Measurements from ENCODE around the gene KCNJ5. TPM values are rescaled to one million over a fixed set of nuclear protein-coding genes. Genes with fewer than 3 reads are reported as not detected.

KCNJ5 gene
- total RNA-seq, 3 donors from 2014 or later, result 0.14 to 3.9 (median 0.48) TPM

DNA sequence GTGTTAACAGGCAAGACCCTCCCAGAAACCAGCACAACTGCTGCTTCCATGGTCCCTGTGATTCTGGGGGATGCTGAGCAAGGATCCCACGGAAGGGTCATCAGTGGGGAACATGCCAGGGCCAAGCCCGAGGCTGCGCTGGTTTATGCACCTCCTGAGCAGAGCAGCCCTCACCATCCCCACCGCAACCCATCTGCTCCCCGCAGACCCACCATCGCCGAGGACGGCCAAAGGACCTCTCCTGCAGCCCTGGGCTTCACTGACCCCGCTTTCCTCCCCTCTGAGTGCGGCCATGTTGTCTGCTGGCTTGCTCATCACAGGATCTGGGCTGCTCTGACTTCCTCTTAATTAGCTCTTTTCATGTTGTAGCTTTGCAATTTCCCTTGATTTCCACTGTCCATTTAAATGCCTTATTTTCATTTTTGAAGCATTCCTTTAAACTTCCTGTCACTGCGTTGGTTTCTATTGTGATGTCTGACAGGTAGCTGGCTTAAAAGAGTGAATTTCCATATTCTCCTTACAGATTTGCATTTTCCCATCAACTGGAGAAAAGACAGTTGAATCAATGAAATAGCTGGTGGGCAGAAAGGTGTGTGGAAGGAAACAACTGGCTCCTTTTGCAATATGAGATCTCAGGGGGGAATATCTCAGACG is 36.7 kb downstream of the KCNJ5 start:
- Histone ChIP-seq H3K4me3 (no peak overlapping the region), H3K4me1 (ENCODE audit: low read depth) (no peaks in the 10 kb centered on the region), H3K9me3 (no peaks in the 10 kb centered on the region), H3K36me3 (ENCODE audit: low read depth) (no peaks in the 10 kb centered on the region)
- DNase-seq (no peak), ATAC-seq (no peak)
- intact Hi-C loops (cut with DNase I, micrococcal nuclease), result no loop called here
- TF ChIP-seq, protein P1, sequence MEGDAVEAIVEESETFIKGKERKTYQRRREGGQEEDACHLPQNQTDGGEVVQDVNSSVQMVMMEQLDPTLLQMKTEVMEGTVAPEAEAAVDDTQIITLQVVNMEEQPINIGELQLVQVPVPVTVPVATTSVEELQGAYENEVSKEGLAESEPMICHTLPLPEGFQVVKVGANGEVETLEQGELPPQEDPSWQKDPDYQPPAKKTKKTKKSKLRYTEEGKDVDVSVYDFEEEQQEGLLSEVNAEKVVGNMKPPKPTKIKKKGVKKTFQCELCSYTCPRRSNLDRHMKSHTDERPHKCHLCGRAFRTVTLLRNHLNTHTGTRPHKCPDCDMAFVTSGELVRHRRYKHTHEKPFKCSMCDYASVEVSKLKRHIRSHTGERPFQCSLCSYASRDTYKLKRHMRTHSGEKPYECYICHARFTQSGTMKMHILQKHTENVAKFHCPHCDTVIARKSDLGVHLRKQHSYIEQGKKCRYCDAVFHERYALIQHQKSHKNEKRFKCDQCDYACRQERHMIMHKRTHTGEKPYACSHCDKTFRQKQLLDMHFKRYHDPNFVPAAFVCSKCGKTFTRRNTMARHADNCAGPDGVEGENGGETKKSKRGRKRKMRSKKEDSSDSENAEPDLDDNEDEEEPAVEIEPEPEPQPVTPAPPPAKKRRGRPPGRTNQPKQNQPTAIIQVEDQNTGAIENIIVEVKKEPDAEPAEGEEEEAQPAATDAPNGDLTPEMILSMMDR (IDR thresholded peaks at IDR 0.05), result no peak

DNA sequence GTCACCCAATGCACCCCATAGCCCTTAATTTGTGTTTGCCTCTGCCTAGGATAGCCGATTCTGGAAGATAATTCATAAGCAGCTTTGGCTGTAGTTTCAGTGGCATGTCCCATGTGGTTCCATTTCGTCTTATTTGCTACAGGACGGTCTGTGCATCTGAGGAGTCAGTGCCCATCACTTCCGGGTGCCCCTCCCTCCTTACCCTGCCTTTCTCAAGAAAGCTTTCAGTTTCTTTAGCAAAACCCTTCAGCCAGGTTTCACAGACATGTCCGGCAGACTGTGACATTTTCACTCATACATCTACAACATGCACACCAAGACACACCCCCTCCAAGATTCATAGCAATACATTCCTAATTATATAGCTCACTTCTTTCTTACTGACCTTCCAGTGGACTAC is 37.2 kb downstream of the KCNJ5 start:
- H3K4me1 ChIP-seq (ENCODE audit: low read depth), result no peaks in the 10 kb centered on the region
- peak; percentile 58 for ATAC-seq
- TF ChIP-seq, protein P1 (IDR thresholded peaks at IDR 0.05), result no peak
- no peaks in the 10 kb centered on the region for H3K9me3 ChIP-seq
- intact Hi-C loops (cut with DNase I, micrococcal nuclease), result no loop called here
- H3K4me3 ChIP-seq, result no peak overlapping the region
- DNase-seq, result peak in 1 of 3 donors; percentile 37
- no peaks in the 10 kb centered on the region for H3K36me3 ChIP-seq (ENCODE audit: low read depth)

DNA sequence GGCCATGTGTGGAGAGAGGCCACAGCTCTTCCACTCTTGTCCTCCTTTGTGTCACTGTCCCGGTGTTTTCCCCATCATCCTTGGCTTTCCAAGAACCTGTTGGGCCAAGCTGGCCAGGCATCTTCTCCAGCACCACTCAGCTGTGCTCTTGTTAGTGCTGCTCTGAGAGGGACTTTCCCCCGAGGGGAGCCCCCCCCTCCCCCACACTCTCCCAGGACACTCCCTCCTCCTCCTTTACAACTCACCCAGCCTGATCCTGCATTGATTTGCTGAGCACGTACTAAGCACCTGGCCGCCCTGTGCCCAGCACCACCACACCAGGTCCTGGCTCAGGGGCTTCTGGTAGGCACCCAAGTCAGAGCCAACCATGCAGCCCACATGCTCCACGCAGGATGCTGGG is 38.3 kb downstream of the KCNJ5 start:
- no peaks in the 10 kb centered on the region for H3K36me3 ChIP-seq (ENCODE audit: low read depth)
- TF ChIP-seq, protein P1 (IDR thresholded peaks at IDR 0.05), result no peak
- H3K9me3 ChIP-seq, result no peaks in the 10 kb centered on the region
- intact Hi-C loops (cut with DNase I, micrococcal nuclease), result no loop called here
- no peak for DNase-seq
- H3K4me1 ChIP-seq (ENCODE audit: low read depth), result no peaks in the 10 kb centered on the region
- ATAC-seq, result no peak
- H3K4me3 ChIP-seq, result no peak overlapping the region

DNA sequence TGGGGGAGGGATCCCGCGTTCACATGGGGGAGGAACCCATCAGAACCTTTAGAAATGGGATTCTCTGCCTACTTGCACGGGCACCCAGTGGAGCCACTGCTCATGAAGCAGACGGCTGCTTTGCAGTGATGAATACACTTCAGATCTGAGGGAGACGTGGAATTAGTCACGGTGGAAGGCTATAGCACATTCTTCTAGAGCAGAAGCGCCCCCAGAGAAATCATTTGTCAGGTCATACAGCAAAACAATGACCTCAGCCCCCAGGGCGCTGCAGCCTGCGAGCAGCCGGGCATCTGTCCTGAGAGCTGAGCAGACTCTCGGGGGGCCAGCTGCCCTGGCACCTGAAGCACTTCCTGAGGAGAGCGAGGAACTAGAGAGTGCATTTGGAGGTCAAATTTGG is 38.8 kb downstream of the KCNJ5 start:
- Histone ChIP-seq H3K36me3 (ENCODE audit: low read depth) (no peaks in the 10 kb centered on the region), H3K9me3 (no peaks in the 10 kb centered on the region), H3K4me3 (no peak overlapping the region), H3K4me1 (ENCODE audit: low read depth) (no peaks in the 10 kb centered on the region)
- intact Hi-C loops (cut with DNase I, micrococcal nuclease), result no loop called here
- DNase-seq (no peak), ATAC-seq (no peak)
- TF ChIP-seq, protein P1 (IDR thresholded peaks at IDR 0.05), result no peak

DNA sequence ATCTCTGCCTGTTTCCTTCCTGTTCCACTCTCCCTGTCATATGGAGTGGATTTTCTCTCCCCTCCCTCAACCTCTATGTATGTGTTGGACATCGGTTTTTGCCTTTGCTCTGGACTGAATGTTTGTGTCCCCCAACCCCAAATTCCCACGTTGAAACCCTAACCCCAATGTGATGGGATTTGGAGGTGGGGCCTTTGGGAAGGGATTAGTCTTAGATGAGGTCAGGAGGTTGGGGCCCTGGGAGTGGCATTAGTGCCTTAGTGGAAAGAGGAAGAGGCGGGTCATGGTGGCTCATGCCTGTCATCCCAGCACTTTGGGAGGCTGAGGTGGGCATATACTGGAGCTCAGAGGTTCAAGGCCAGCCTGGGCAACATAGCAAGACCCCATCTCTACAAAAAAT is 39.9 kb downstream of the KCNJ5 start:
- intact Hi-C loops (cut with DNase I, micrococcal nuclease), result no loop called here
- DNase-seq, result no peak
- ATAC-seq, result no peak
- Histone ChIP-seq H3K36me3 (ENCODE audit: low read depth) (no peaks in the 10 kb centered on the region), H3K9me3 (no peaks in the 10 kb centered on the region), H3K4me1 (ENCODE audit: low read depth) (no peaks in the 10 kb centered on the region), H3K4me3 (no peak overlapping the region)
- TF ChIP-seq, protein P1 (IDR thresholded peaks at IDR 0.05), result no peak

DNA sequence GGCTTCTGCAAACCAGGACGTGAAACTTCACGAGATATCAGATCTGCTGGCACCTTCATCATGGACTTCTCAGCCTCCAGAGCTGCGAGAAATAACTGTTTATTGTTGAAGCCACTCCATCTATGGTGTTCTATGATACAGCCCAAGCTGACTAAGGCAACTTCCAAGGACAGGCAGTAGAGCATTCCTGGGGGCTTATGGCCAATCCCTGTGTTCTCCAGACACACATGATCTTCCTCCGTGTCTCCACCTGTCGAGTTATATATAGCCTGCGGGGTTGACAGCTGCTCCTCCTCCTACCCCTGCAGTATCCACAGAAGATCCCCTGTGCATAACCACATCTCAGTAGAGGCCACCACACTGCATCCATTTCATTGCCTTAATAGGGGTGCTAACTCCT is 40.5 kb downstream of the KCNJ5 start:
- H3K4me3 ChIP-seq, result no peak overlapping the region
- ATAC-seq (no peak), DNase-seq (no peak)
- intact Hi-C loops (cut with DNase I, micrococcal nuclease), result no loop called here
- TF ChIP-seq, protein P1 (IDR thresholded peaks at IDR 0.05), result no peak
- no peaks in the 10 kb centered on the region for H3K36me3 ChIP-seq (ENCODE audit: low read depth)
- H3K4me1 ChIP-seq (ENCODE audit: low read depth), result no peaks in the 10 kb centered on the region
- H3K9me3 ChIP-seq, result no peaks in the 10 kb centered on the region

All from mucosa of descending colon (tissue), 3 donors.